Esophagus squamous epithelium (tissue), 5 donors: ENCODE measurements around the gene CYSRT1. TPM values are rescaled to one million over a fixed set of nuclear protein-coding genes. Genes with fewer than 3 reads are reported as not detected.

Source experiments
- DNase-seq: peaks from one replicate; lab custom pipeline; 2025; lab: John Stamatoyannopoulos, UW
- H3K27ac ChIP-seq, 4 donors: fragments of 200-600 bp; sonication (generic); one replicate each; pipeline ENCODE4 v1.5.1; 2016 to 2019; ENCODE audit warnings: mild to moderate bottlenecking in 1 of 4
- H3K27me3 ChIP-seq, 4 donors: fragments of 200-600 bp; sonication (generic); 1 replicate in 3 of 4; 2 replicates in 1 of 4; pipeline versions ENCODE4 v1.5.1 to v1.6.0; 2017 to 2021; ENCODE audit warnings: antibody characterized with exemption in 1 of 4
- H3K36me3 ChIP-seq, 3 donors: fragments of 200-600 bp; sonication (generic); one replicate each; pipeline ENCODE4 v1.5.1; 2016 to 2019
- H3K4me1 ChIP-seq, 3 donors: fragments of 200-600 bp; sonication (generic); one replicate each; pipeline ENCODE4 v1.5.1; 2017 to 2019
- H3K4me3 ChIP-seq, 4 donors: fragments of 200-600 bp; sonication (generic); 1 replicate in 3 of 4; 2 replicates in 1 of 4; pipeline ENCODE4 v1.5.1; 2016 to 2019; ENCODE audit warnings: mild to moderate bottlenecking in 2 of 4, moderate library complexity in 1 of 4
- H3K9me3 ChIP-seq, 3 donors: fragments of 200-600 bp; sonication (generic); one replicate each; pipeline ENCODE4 v1.5.1; 2016 to 2019
- POLR2A ChIP-seq, 4 donors: fragments of 450-650 bp; IDR thresholded peaks; one replicate each; pipeline ENCODE4 v1.6.1; 2017; ENCODE audit warnings: antibody characterized with exemption in 4 of 4, mild to moderate bottlenecking in 4 of 4, moderate library complexity in 3 of 4
- WGBS, 2 donors: methylation state at CpG; one replicate each; pipeline ENCODE4 v1.1.5; 2018; 5-methylcytosine and 5-hydroxymethylcytosine counted together
- intact Hi-C: fragments of 100-400 bp; cut with DNase I; formaldehyde crosslinking; loops from one replicate; pipeline ENCODE4 v1.15.0; 2022
- total RNA-seq, 4 donors: library from RNA; depleted of rRNA; stranded (reverse); fragments of >200 nt; gene quantifications; one replicate each; pipeline ENCODE4 v1.1.0, GENCODE V29; 2016
- TF ChIP-seq, protein P1 (sequence below), 6 experiments: fragments of 450-650 bp in 4 of 6; fragments of 200-600 bp in 2 of 6; sonication (generic) in 2 of 6; IDR thresholded peaks; one replicate each; pipeline ENCODE4 v1.5.1; 2016 to 2019; ENCODE audit warnings: antibody characterized with exemption in 6 of 6, mild to moderate bottlenecking in 4 of 6, moderate library complexity in 4 of 6
- donor health status: DM: yes; HTN: yes; CAD: no.

The CYSRT1 gene, protein sequence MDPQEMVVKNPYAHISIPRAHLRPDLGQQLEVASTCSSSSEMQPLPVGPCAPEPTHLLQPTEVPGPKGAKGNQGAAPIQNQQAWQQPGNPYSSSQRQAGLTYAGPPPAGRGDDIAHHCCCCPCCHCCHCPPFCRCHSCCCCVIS
- 100 to 1,000 TPM; 114 to 301 (median 152) TPM for total RNA-seq

DNA sequence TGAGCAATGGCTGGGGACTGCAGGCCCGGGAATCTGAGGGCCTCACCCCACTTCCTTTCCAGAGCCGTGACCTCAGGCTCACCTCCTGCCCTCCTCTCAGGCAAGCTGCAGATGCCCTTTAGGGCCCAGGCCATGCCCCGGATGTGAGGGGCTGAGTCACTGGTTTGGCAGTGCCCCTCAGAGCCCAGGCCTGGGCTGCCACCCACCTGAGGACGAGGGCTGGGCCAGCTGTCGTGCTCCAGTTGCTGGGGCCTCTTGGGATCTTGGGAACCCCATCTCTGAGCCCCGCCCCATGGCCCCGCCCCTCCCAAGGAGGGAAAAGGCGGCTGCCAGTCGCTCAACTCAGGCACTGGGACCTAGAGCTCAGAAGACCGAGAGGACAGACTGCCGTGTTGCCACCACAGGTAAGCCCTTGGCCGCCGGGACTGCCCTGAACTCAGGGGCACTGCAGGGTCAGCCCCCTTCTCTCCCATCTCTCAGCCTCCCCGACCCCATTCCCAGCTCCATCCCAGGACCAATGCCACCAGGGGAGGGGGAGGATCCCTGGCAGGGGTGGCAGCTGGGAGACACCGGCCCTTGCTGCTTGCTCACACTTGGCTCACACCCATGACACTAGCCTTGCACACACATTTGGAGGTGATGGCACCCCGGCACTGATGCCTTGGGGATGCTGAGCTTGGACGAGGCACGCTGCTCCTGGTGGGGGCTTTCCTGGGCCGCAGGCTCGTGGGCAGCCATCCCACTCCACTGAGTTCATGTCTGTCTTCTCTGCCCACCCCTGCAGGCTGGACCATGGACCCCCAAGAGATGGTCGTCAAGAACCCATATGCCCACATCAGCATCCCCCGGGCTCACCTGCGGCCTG is at the start of gene CYSRT1:
Gene CYSRT1, plus strand, starts transcription at position 345 of the 865 bp plus-strand sequence. Its CDS starts 448 bp downstream, at position 793.
- Histone ChIP-seq H3K27me3 (peaks cover 0 to 31% (median 0%) of the 10 kb centered on the region in 4 donors), H3K4me3 (peak within 1 kb of the TSS; percentile 47 to 89 (median 66)), H3K9me3 (no peaks in the 10 kb centered on the region), H3K36me3 (no peaks in the 10 kb centered on the region), H3K27ac (peak within 1 kb of the TSS; percentile 92 to 97 (median 96)), H3K4me1 (peaks cover 38 to 78% (median 48%) of the 10 kb centered on the region in 3 donors)
- 12 to 26% methylated on average over 5 to 6 of the region's 23 CpGs for WGBS, 2 donors
- TF ChIP-seq, protein P1, sequence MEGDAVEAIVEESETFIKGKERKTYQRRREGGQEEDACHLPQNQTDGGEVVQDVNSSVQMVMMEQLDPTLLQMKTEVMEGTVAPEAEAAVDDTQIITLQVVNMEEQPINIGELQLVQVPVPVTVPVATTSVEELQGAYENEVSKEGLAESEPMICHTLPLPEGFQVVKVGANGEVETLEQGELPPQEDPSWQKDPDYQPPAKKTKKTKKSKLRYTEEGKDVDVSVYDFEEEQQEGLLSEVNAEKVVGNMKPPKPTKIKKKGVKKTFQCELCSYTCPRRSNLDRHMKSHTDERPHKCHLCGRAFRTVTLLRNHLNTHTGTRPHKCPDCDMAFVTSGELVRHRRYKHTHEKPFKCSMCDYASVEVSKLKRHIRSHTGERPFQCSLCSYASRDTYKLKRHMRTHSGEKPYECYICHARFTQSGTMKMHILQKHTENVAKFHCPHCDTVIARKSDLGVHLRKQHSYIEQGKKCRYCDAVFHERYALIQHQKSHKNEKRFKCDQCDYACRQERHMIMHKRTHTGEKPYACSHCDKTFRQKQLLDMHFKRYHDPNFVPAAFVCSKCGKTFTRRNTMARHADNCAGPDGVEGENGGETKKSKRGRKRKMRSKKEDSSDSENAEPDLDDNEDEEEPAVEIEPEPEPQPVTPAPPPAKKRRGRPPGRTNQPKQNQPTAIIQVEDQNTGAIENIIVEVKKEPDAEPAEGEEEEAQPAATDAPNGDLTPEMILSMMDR (IDR thresholded peaks at IDR 0.05): no peak
- peak in 2 of 4 donors; percentile 23 to 57 for TF ChIP-seq POLR2A (IDR thresholded peaks at IDR 0.05)
- intact Hi-C loops: loop anchor here (5.0 kb wide), 1 partner anchor 108 kb away; no protein-coding TSS in a partner anchor
- DNase-seq: no peak

DNA sequence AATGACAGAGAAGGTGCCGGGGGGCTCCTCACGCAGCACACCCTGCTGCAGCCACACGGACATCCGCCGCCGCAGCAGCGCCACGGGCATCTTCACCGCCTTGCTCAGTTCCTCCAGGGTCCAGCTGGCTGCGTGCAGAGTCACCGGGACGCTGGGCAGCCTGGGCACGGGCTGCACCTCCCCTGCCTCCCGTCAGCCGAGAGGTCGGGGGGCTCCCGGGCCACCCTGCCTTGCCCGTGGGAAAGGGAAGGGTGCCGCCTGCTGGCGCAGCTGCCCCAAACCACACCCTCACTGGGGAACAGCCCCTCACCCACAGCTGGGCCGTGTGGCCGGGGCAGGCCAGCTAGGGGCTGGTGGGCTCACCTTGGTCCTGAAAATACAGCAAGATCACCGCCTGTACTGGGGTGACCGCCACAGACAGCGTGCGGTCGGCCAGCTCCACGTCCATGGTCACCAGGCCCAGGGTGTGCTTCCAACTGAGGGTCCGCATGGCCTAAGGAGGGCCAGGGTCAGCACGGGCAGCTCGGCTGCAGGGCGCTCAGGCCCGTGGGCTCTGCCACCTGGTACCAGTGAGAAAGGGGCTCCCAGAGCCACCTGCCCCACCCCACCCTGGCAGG is 49.5 kb upstream of the CYSRT1 start:
- peaks cover 13 to 39% (median 21%) of the 10 kb centered on the region in 3 donors for H3K36me3 ChIP-seq
- H3K27ac ChIP-seq: no peak overlapping the region
- no peak overlapping the region for H3K4me3 ChIP-seq
- no peak for DNase-seq
- peaks cover 0 to 54% (median 2%) of the 10 kb centered on the region in 3 donors for H3K4me1 ChIP-seq
- peaks cover 0 to 51% (median under 1%) of the 10 kb centered on the region in 4 donors for H3K27me3 ChIP-seq
- TF ChIP-seq, protein P1 (IDR thresholded peaks at IDR 0.05): no peak
- no peak for TF ChIP-seq POLR2A (IDR thresholded peaks at IDR 0.05)
- WGBS, 2 donors: 84% methylated on average over 9 of the region's 33 CpGs; no CpG with 5 or more reads in 1 of the 2 donors
- intact Hi-C loops: no loop called here
- H3K9me3 ChIP-seq: no peaks in the 10 kb centered on the region

DNA sequence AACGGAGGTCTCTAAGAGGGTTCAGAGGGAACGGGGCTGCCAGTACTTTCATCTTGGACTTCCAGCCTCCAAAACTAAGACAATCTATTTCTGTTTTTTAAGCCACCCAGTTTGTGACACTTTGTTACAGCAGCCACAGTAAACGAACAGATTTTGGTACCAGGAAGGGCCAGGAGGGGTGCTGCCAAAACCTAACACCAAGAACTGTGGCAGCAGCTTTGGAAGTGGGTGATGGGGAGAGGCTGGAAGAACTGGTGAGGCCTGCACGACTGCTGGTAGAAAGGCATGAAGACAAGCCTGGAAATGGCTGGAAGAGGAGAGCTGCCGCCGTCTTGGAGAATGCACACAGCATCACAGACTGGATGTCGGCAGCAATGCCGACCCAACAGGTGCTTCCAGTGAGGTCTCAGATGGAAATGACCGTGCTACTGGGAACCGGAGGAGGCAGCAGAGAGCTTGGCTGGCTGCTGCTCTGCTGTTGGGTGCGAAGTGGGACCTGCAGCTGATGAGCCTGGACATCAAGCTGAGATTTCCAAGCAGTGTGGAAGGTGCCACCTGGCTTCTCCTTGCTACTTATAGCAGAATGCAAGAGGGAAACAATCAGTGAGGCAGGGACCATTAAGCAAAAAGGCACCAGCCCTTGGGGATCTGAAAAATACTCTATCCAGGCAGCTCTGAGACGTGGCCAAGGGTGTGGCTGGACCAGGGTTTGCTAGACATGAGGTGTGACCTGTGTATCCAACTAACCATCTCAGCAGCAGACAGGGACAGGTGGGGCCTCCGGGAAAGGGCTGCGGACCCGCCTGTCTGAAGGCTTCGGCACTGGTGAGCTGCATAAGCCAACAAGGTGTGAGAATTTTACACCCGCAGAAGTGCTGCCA is 48.4 kb upstream of the CYSRT1 start:
- 37 to 52% methylated on average over 12 to 15 of the region's 17 CpGs for WGBS, 2 donors
- intact Hi-C loops: no loop called here
- DNase-seq: no peak
- peaks cover 0 to 53% (median 2%) of the 10 kb centered on the region in 3 donors for H3K4me1 ChIP-seq
- H3K36me3 ChIP-seq: peaks cover 24 to 50% (median 26%) of the 10 kb centered on the region in 3 donors
- peaks cover 0 to 40% (median 0%) of the 10 kb centered on the region in 4 donors for H3K27me3 ChIP-seq
- no peak overlapping the region for H3K4me3 ChIP-seq
- TF ChIP-seq, protein P1 (IDR thresholded peaks at IDR 0.05): peak in 4 of 6 experiments; percentile 36 to 72 (median 56)
- no peak for TF ChIP-seq POLR2A (IDR thresholded peaks at IDR 0.05)
- H3K9me3 ChIP-seq: no peaks in the 10 kb centered on the region
- H3K27ac ChIP-seq: no peak overlapping the region

DNA sequence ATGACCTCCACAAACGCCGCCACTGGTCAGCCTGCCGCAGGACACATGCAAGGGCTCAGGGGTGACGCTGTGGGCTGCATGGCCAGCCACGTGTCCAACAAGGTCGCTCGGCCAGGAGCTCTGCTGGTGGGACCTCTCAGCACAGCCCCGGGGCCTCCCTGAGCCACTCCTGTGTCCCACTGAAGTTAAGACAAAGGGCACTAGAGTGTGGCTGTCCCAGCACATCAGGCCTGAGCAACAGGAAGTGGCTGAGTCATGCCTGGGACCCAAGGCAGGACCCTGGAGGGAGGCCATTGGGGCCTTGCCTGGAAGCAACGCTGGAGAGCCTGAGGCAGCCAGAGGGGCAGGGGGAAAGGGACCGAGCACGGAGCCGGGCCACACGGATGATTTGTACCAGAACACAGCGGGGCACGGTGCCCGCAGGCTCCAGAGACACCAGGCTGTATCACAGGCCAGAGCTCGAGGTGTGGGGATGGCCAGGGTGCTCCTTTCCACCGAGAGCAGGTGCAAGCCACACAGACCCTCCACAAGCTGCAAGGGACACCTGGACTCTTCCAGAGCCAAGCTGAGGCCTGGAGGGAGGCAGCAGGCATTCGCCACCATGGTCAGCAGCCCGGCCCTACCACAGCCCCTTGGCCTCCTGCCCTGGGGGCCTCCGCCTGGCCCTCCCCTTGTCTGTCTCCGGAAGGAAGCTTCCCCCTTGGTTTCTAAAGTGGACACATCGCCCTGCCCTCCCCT is 46.6 kb upstream of the CYSRT1 start:
- Histone ChIP-seq H3K4me1 (peaks cover 0 to 39% (median 2%) of the 10 kb centered on the region in 3 donors), H3K27ac (no peak overlapping the region), H3K9me3 (no peaks in the 10 kb centered on the region), H3K27me3 (peaks cover 0 to 22% (median 0%) of the 10 kb centered on the region in 4 donors), H3K36me3 (peaks cover 38 to 68% (median 40%) of the 10 kb centered on the region in 3 donors), H3K4me3 (no peak overlapping the region)
- no peak for TF ChIP-seq POLR2A (IDR thresholded peaks at IDR 0.05)
- TF ChIP-seq, protein P1 (IDR thresholded peaks at IDR 0.05): no peak
- no peak for DNase-seq
- 85 to 94% methylated on average over 16 to 18 of the region's 23 CpGs for WGBS, 2 donors
- intact Hi-C loops: no loop called here
